HepG2 (cell line): ENCODE results near the gene NPTXR. TPM values are rescaled to one million over a fixed set of nuclear protein-coding genes. Genes with fewer than 3 reads are reported as not detected.

ENCODE experiments used
- ATAC-seq: fragments of 200-7000 bp; cut with Tn5 transposase; 3 replicates; pipeline ENCODE4 v1.9.1; 2020; ENCODE audit warnings: mild to moderate bottlenecking, moderate library complexity
- BruUV-seq: library from RNA; stranded (reverse); fragments of 400-500 nt; replicated peaks from 2 replicates; lab custom pipeline; 2021; lab: Mats Ljungman, UMichigan
- CTCF ChIA-PET: fragments of 300-600 bp; formaldehyde crosslinking; extraction: SDS; loops from one replicate; lab custom pipeline; 2021; ENCODE audit warnings: low total read pairs, inconsistent platforms, low intra/inter-chr PET ratio; lab: Yijun Ruan, JAX
- POLR2A ChIA-PET: fragments of 350-600 bp; sonication (Branson Sonifier 250); formaldehyde crosslinking; loops from one replicate; lab custom pipeline; 2020; ENCODE audit warnings: antibody characterized with exemption, inconsistent platforms; lab: Yijun Ruan, JAX
- DNase-seq: peaks from one replicate; pipeline ENCODE4 v3.0.0-alpha.2; 2015; ENCODE audit warnings: low spot score
- FAIRE-seq: peaks from 3 replicates; lab custom pipeline; 2011; peaks lifted over from hg19 to GRCh38; lab: Jason Lieb, UNC
- H2AFZ ChIP-seq: one replicate; pipeline ENCODE4 v1.6.1; 2011; ENCODE audit warnings: low read length, inconsistent platforms
- H3K27ac ChIP-seq: fragments of 300-600 bp; 3 replicates; pipeline ENCODE4 v1.8.0; 2011; ENCODE audit warnings: mixed run types, mild to moderate bottlenecking, mixed read lengths, low read length, inconsistent platforms; ENCODE audit not compliant: insufficient read depth; ENCODE audit errors: extremely low read length
- H3K27me3 ChIP-seq, 2 experiments: fragments of 200-600 bp in 1 of 2; 2 replicates in 1 of 2; 3 replicates in 1 of 2; pipeline versions ENCODE4 v1.6.0 to v1.8.0; 2011; ENCODE audit warnings: low read length in 2 of 2, mild to moderate bottlenecking in 2 of 2, moderate library complexity in 2 of 2, inconsistent platforms in 1 of 2; ENCODE audit not compliant: insufficient read depth in 2 of 2, control insufficient read depth in 1 of 2
- H3K36me3 ChIP-seq, 2 experiments: fragments of 200-600 bp in 1 of 2; replicated peaks in 1 of 2; 2 replicates in 1 of 2; 3 replicates in 1 of 2; pipeline versions ENCODE4 v1.5.1 to v1.8.0; 2011; ENCODE audit warnings: low read length in 2 of 2, inconsistent platforms in 1 of 2; ENCODE audit not compliant: insufficient read depth in 2 of 2, control insufficient read depth in 1 of 2
- H3K4me1 ChIP-seq: 2 replicates; pipeline ENCODE4 v1.5.1; 2012; ENCODE audit warnings: low read length, inconsistent platforms; ENCODE audit not compliant: insufficient read depth
- H3K4me2 ChIP-seq: 2 replicates; pipeline ENCODE4 v1.6.0; 2011; ENCODE audit warnings: low read depth, low read length, inconsistent platforms
- H3K4me3 ChIP-seq, 3 experiments: fragments of 200-600 bp in 1 of 3; sonication (generic), shearing (Covaris generic) in 1 of 3; replicated peaks in 1 of 3; 2 replicates each; pipeline ENCODE4 v1.5.1; 2011 to 2016; ENCODE audit warnings: low read length in 3 of 3, inconsistent platforms in 2 of 3, low read depth in 2 of 3, mild to moderate bottlenecking in 2 of 3, control low read depth in 1 of 3, mixed read lengths in 1 of 3; ENCODE audit not compliant: insufficient read depth in 1 of 3
- H3K79me2 ChIP-seq: one replicate; pipeline ENCODE4 v1.6.1; 2011; ENCODE audit warnings: low read length, inconsistent platforms; ENCODE audit not compliant: insufficient read depth
- H3K9ac ChIP-seq: 2 replicates; pipeline ENCODE4 v1.6.0; 2011; ENCODE audit warnings: mild to moderate bottlenecking, low read depth, low read length, inconsistent platforms; ENCODE audit not compliant: insufficient read depth
- H3K9me3 ChIP-seq: 2 replicates; pipeline ENCODE4 v1.5.1; 2012; ENCODE audit warnings: mild to moderate bottlenecking, low read length
- H4K20me1 ChIP-seq: 2 replicates; pipeline ENCODE4 v1.6.0; 2011; ENCODE audit warnings: inconsistent platforms, mild to moderate bottlenecking, low read length, moderate library complexity; ENCODE audit not compliant: insufficient read depth
- CAMTA2 ChIP-seq: sonication (generic); formaldehyde crosslinking; IDR thresholded peaks from 2 replicates; pipeline ENCODE4 v1.4.0; 2020; ENCODE audit warnings: mild to moderate bottlenecking, missing genetic modification reagents, borderline replicate concordance
- FOXC1 ChIP-seq: sonication (generic); formaldehyde crosslinking; IDR thresholded peaks from 2 replicates; pipeline ENCODE4 v1.8.0; 2022; ENCODE audit warnings: mild to moderate bottlenecking, missing genetic modification reagents, borderline replicate concordance
- NFYB ChIP-seq: sonication (generic); formaldehyde crosslinking; IDR thresholded peaks from 2 replicates; pipeline ENCODE4 v1.4.0; 2020; ENCODE audit warnings: missing genetic modification reagents
- NR2F1 ChIP-seq, 2 experiments: fragments of 450-650 bp in 1 of 2; formaldehyde crosslinking in 1 of 2; IDR thresholded peaks; 2 replicates each; pipeline versions ENCODE4 v1.5.0 to v1.6.1; 2016 to 2020; ENCODE audit warnings: mild to moderate bottlenecking in 1 of 2, missing compliant biosample characterization in 1 of 2, missing genetic modification reagents in 1 of 2, moderate library complexity in 1 of 2
- POGK ChIP-seq: sonication (generic); formaldehyde crosslinking; conservative IDR thresholded peaks from 2 replicates; pipeline ENCODE4 v1.8.0; 2022; ENCODE audit warnings: mild to moderate bottlenecking, moderate library complexity, missing genetic modification reagents
- RELA ChIP-seq: sonication (generic); formaldehyde crosslinking; IDR thresholded peaks from 2 replicates; pipeline ENCODE4 v1.4.0; 2020; ENCODE audit warnings: missing genetic modification reagents
- SP5 ChIP-seq: IDR thresholded peaks from 2 replicates; pipeline ENCODE4 v1.6.1; 2016; ENCODE audit warnings: low read depth, borderline replicate concordance
- TAF15 ChIP-seq: fragments of 200-400 bp; formaldehyde crosslinking; IDR thresholded peaks from one replicate; pipeline ENCODE4 v1.6.1; 2018; ENCODE audit warnings: mild to moderate bottlenecking, low read depth, low read length; ENCODE audit not compliant: poor library complexity, severe bottlenecking
- TARDBP ChIP-seq: sonication (generic); formaldehyde crosslinking; IDR thresholded peaks from 2 replicates; pipeline ENCODE4 v1.8.0; 2022; ENCODE audit warnings: mild to moderate bottlenecking, missing genetic modification reagents
- TEAD2 ChIP-seq: sonication (generic); formaldehyde crosslinking; IDR thresholded peaks from 2 replicates; pipeline ENCODE4 v1.9.0; 2021; ENCODE audit warnings: missing genetic modification reagents
- U2AF2 ChIP-seq: fragments of 200-400 bp; formaldehyde crosslinking; IDR thresholded peaks from 2 replicates; pipeline ENCODE4 v1.6.1; 2017; ENCODE audit warnings: low read depth, mild to moderate bottlenecking, low read length
- ZFP36L2 ChIP-seq: sonication (generic); formaldehyde crosslinking; IDR thresholded peaks from 2 replicates; pipeline ENCODE4 v1.4.0; 2020; ENCODE audit warnings: missing genetic modification reagents
- ZHX1 ChIP-seq: sonication (generic); formaldehyde crosslinking; IDR thresholded peaks from 2 replicates; pipeline ENCODE4 v1.8.1; 2022; ENCODE audit warnings: low read depth, mild to moderate bottlenecking, missing genetic modification reagents
- ZNF512B ChIP-seq: sonication (generic); formaldehyde crosslinking; IDR thresholded peaks from 2 replicates; pipeline ENCODE4 v1.5.1; 2020; ENCODE audit warnings: missing genetic modification reagents, mild to moderate bottlenecking, borderline replicate concordance
- ZNF766 ChIP-seq: sonication (generic); formaldehyde crosslinking; IDR thresholded peaks from 2 replicates; pipeline ENCODE4 v1.5.0; 2020; ENCODE audit warnings: missing genetic modification reagents, borderline replicate concordance
- ZNF780A ChIP-seq: sonication (generic); formaldehyde crosslinking; IDR thresholded peaks from 2 replicates; pipeline ENCODE4 v1.8.0; 2022; ENCODE audit warnings: mild to moderate bottlenecking, missing genetic modification reagents, moderate library complexity
- ZSCAN29 ChIP-seq: sonication (generic); formaldehyde crosslinking; conservative IDR thresholded peaks from 2 replicates; pipeline ENCODE4 v1.4.0; 2020; ENCODE audit warnings: mild to moderate bottlenecking, missing genetic modification reagents
- WGBS: methylation state at CpG from one replicate; pipeline ENCODE4 v1.1.6; 2017; ENCODE audit warnings: low lambda C conversion rate; 5-methylcytosine and 5-hydroxymethylcytosine counted together
- in situ Hi-C: cut with HindIII; loops from 2 replicates; pipeline ENCODE4 v1.10.0; 2017; ENCODE audit warnings: low pct_unique_long_range_greater_than_20kb; ENCODE audit not compliant: extremely low pct_ligation_motif_present
- intact Hi-C: fragments of 100-400 bp; cut with micrococcal nuclease; formaldehyde crosslinking; loops from one replicate; pipeline ENCODE4 v1.10.0; 2022; ENCODE audit not compliant: unreplicated experiment
- polyA plus RNA-seq, 8 experiments: library from polyadenylated mRNA; depleted of rRNA in 3 of 8; stranded (reverse) in 7 of 8; unstranded in 1 of 8; fragments of >200 nt; fragmentation: Illumina TruSeq in 4 of 8; extraction: Trizol in 4 of 8; gene quantifications; 2 replicates each; pipeline versions ENCODE4 v1.2.1 to v1.2.3, GENCODE V29; 2011 to 2016; ENCODE audit warnings: low read depth in 4 of 8, missing spikeins in 1 of 8, mixed read lengths in 1 of 8; ENCODE audit not compliant: insufficient read depth in 1 of 8
- total RNA-seq, 5 experiments: library from RNA; depleted of rRNA; stranded (reverse); fragments of >200 nt; fragmentation: Illumina TruSeq; extraction: Trizol; gene quantifications; 2 replicates each; pipeline ENCODE4 v1.2.3, GENCODE V29; 2016; ENCODE audit warnings: low read depth in 1 of 5

The NPTXR gene
- total and polyA plus RNA-seq, 2 of the 13 experiments (the other 11 are each of a cell fraction or from before 2014, with no cell fraction given) = 2.6 to 4.8 TPM

- TF ChIP-seq CAMTA2 (CRISPR knock-in tag) (no peak), TEAD2 (CRISPR knock-in tag) (no peak), TAF15 (no peak), RELA (CRISPR knock-in tag) (no peak)
Observed at GRCh38 chr22:38773363-38773946, 70.4 kb downstream of the NPTXR start (continued).

- H3K4me2 ChIP-seq = 0 out of 2 replicates have a peak overlapping the region, but pooled peaks have one; percentile 32
- no peak overlapping the region for H3K9ac ChIP-seq
- DNase-seq (no peak), FAIRE-seq (no peak), ATAC-seq (no peak)
- no TSS peak for BruUV-seq
- WGBS = 71% methylated on average over 6 of the region's 8 CpGs
- POLR2A ChIA-PET = no interaction called here
- in situ Hi-C loops = no loop called here
- no peaks in the 10 kb centered on the region for H3K36me3 ChIP-seq
- peaks cover 17% of the 10 kb centered on the region; the same call in 1 of the 2 replicates for H3K4me1 ChIP-seq
- no peak overlapping the region for H2AFZ ChIP-seq
- H4K20me1 ChIP-seq = no peaks in the 10 kb centered on the region
- no peak overlapping the region for H3K27ac ChIP-seq
- CTCF ChIA-PET = no interaction called here
- H3K27me3 ChIP-seq = peaks cover 1 to 18% of the 10 kb centered on the region in 2 experiments; a peak in 2 of 5 replicates
- H3K4me3 ChIP-seq = no peak overlapping the region
- intact Hi-C loops = no loop called here
- H3K9me3 ChIP-seq = no peaks in the 10 kb centered on the region
- no peaks in the 10 kb centered on the region for H3K79me2 ChIP-seq
- TF ChIP-seq FOXC1 (CRISPR knock-in tag) (no peak), NR2F1 (CRISPR knock-in tag; IDR thresholded peaks at IDR 0.05) (no peak), ZNF780A (CRISPR knock-in tag) (no peak), U2AF2 (no peak), ZNF766 (CRISPR knock-in tag) (no peak), ZSCAN29 (CRISPR knock-in tag) (no peak), ZNF512B (no peak), POGK (no peak), NFYB (no peak), ZFP36L2 (CRISPR knock-in tag) (no peak), TARDBP (CRISPR knock-in tag) (no peak), SP5 (CRISPR knock-in tag) (no peak), ZHX1 (CRISPR knock-in tag) (no peak)
Observed at GRCh38 chr22:38772623-38772873, 71.3 kb downstream of the NPTXR start.
